CD1c-positive myeloid dendritic cell (primary cell): ENCODE measurements around the gene LMNTD2.

Experiments used
- DNase-seq: peaks from one replicate; pipeline ENCODE4 v3.0.0-alpha.2; 2016; ENCODE audit errors: extremely low spot score

LMNTD2 gene

DNA sequence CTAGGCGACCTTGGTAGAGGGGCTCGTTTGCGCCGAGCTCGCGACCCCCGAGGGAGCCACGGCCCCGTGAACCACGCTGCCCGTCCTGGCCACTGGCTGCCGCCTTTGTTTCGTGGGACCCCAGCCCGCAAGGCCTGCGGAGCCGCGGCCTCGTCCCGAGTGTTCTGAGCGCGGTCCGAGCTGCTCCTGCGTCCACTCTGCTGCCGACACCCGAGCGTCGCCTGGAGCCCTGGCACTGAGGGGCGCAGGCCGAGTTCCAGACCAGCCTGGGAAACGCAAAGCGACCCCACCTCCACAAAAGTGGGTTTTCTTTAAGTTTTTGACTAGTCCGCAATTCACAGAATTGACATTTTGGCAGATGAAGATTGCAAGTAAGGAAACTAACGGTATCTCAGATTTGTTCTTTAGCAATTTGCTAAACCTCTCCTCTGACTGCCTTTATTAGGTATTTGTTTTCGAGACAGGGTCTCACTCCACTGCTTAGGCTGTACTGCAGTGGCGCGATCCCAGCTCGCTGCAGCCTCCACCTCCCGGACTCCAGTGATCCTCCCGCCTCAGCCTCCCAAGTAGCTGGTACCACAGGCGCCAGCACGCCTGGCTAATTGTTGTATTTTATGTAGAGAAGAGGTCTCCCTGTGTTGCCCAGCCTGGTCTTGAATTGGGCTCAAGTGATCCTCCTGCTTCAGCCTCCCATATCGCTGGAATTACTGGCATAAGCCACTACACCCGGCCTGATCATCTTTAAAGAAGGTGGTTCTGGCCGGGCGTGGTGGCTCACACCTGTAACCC lies 52.6 kb downstream of the LMNTD2 start:
- DNase-seq, result no peak

- DNase-seq, result peak; percentile 99
Observed at GRCh38 chr11:506995-507726, 53.4 kb downstream of the LMNTD2 start, which contains the start of gene RNH1. Gene RNH1 (minus strand): TSS chr11:507242. CDS start chr11:502162, 5,080 bp downstream.

DNA sequence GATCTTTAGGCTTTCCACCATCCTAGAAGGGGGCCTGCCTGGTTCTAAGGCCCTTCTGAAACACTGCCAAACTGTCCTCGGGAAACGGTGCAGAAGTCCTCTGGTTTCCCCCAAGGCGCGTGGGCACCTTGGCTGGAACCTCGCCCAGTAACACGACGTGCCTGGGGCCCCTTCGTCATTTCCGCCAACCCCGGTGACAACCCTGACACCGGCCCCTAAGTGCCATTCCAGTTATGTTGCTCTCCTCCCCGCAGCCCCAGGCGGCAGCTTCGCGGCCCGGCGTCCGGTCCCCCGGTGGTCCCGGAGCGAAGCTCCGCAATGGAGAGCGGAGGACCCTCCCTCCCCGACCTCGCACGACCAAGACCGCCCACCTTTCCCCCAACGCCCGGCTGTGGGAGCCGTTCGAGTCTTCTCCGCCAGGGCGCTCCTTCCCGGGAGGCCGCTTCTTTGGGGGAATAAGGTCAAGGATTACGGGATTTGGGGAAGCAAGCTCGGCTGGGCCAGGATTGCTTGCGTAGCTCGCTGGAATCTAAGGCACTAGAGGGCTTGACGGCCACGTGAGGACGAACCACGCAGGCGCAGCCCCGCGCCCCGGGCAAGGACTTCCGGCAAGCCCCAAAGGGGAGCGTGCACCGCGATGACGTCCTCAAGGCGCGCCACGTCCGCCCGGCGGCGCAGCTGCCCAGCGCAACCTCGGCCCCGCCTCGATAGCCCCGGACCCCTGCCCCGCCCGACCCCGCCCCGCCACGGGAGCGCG lies 54.1 kb downstream of the LMNTD2 start:
- peak; percentile 99 for DNase-seq

- DNase-seq, result no peak
Observed at GRCh38 chr11:504994-505344, 55.6 kb downstream of the LMNTD2 start.
